GM18508 (cell line): Measurements from ENCODE around the gene MARK2.

ENCODE experiments used
- ATAC-seq: cut with Tn5 transposase; IDR thresholded peaks from one replicate; pipeline ENCODE4 v1.9.1; 2021; ENCODE audit warnings: moderate number of reproducible peaks; ENCODE audit not compliant: insufficient read depth, unreplicated experiment

The MARK2 gene

DNA sequence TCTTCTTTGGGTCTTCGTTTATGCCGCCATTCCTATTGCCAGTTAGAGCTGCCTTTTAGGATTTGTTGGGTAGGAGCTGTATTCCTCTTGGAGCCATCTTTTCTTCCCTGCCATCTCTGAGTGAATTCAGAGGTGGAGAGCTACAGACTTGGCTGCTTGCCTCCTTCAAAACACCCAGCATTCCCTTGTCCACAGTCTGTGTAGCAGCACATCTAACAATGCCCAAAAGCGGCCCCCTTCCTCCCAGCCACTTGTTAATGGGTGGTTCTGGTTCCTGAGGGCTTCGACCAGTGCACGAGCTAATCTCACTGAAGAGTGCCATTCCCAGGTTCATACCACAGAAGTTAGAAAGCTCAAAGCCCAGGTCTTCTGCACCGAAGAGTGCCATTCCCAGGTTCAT is 37.7 kb downstream of the MARK2 start:
- no peak for ATAC-seq

- ATAC-seq, result no peak
These were observed 38.8 kb downstream of the MARK2 start for GRCh38 chr11:63877658-63878241.

- ATAC-seq, result no peak
These were observed 40.9 kb downstream of the MARK2 start for GRCh38 chr11:63879598-63880402.

DNA sequence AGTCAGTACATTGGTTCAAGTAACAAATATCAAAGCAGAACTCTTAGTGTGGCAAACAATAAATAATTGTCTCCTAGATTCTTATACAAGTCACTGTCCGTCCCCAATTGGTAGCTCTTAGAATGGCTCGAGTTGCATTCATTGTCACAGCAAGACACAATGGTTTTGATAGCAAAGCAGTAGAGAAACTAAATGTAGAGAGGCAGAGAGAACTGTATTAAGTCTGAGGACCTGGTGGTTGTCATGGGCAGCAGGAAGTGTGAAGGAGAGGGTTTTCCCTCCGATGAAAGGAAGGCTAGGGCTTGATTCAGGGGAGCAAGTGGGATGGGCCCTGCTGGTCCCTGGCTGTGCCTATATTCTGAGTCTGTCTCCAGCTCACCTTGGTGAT is 41.5 kb downstream of the MARK2 start:
- no peak for ATAC-seq

DNA sequence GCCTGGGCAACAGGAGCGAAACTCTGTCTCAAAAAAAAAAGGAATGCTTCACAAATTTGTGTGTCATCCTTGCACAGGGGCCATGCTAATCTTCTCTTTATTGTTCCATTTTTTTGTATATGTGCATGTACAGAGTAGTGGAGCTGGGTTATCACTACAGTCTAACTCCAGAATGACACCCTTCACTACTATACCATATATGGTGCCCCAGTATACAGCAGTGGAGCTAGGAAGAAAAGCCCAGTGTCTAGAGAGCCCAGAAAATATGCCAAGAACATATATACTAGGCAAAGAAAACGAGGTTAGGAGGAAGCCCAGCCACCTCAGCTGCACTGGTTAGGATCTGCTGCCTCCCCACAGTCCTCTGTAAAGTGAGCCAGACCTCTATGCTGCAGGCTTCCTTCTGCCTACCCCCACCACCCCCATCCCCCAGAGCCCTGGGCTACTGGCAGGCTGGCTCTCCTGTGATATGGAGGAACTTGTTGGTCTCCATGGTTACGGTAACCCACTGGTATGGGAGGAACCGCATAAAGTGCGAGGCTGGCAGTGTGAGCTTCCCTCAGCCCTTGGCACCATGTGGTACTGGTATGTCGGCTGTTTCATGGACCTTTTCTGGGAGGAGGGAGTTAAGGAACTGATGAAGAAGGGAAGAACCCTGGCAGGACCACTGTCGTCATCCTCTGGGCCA is 43.8 kb downstream of the MARK2 start:
- no peak for ATAC-seq

DNA sequence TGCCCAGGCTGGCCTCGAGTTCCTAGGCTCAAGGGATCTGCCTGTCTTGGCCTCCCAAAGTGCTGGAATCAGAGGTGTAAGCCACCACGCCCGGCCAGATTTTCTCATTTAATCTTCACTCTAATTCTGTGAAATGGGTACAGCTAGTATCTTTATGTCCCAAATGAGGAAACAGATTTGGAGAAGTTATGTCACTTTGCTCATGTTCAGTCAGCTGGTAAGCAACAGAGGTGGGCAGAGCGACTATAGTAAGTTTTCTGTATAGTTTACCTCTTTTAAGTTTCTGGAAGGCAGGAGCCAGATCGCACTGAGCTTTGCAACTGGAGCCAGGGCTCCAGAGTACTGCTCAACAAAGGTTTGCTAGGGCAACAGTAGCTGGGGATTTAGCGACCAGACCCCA is 44.9 kb downstream of the MARK2 start:
- ATAC-seq, result no peak

GRCh38 chr11:63884196-63884932 is 45.5 kb downstream of the MARK2 start:
- ATAC-seq, result no peak

DNA sequence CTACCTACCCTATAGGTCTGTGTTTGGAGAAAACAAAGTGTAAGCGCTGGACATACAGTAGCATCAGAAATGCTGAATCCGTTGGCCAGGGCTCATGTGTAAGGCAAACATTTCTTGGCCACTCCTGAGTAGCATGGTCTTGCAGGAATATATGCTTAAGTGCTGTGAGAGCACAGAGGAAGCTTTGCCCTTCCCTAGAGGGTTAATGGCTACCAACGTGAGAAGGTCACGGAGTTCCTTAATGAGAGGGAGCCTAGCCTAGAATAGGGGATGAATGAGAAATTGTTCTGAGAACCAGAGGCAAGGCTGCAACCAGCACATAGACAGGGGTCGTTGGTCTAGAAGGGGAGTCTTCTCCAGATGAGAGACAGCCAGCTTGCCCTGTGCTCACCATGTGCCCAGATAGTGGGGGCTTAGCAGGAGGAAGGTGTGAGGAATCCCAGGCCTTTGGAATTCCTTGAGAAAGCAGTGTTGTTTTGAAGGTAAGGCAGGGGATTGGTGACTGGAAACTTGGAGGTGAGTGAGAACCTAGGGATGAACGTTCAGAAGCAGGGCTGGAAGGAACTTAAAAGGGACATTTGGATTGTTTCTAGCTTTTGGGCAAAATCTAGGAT is 48.6 kb downstream of the MARK2 start:
- no peak for ATAC-seq

- no peak for ATAC-seq
These were observed 49.5 kb downstream of the MARK2 start for GRCh38 chr11:63888170-63889086.

DNA sequence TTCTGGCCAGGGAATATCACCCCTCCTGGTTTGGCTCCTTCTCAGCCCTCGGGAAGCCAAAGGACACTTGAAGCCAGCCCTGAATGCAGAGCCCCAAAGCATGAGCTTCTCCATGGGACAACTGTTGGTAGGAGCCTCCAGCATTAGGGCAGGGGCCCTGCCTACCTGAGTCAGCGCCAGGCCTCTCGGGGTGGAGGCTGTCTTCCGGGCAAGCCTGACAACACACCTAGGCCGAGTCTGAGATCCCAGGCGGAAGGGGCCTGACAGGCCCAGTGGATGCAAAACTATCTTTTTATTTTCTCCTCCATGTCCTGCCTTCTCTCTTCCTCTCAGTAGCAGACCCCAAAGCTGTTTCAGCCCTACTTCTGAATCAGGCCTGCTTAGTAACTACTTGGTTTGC is 50.4 kb downstream of the MARK2 start:
- ATAC-seq, result no peak

DNA sequence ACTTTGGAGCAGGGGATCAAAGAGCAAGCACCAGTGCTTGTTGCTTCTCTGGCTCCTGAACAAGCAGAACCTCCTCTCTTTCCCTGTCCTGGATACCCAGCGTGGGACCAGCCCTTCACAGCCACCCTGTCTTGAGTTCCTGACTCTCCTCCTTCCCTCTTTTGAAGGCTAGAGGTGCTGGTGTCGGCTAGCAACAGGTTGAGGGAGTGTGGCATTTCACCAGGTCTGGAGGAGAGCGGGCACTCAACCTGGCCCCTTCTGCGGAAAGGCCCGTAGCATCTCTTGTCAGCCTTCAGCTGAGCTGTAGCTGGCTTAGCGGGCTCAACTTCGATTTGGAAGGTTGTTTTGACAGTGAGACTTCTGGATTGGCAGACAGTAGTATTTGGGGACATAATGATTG is 51.5 kb downstream of the MARK2 start:
- no peak for ATAC-seq

GRCh38 chr11:63892228-63892627 is 53.3 kb downstream of the MARK2 start:
- no peak for ATAC-seq

DNA sequence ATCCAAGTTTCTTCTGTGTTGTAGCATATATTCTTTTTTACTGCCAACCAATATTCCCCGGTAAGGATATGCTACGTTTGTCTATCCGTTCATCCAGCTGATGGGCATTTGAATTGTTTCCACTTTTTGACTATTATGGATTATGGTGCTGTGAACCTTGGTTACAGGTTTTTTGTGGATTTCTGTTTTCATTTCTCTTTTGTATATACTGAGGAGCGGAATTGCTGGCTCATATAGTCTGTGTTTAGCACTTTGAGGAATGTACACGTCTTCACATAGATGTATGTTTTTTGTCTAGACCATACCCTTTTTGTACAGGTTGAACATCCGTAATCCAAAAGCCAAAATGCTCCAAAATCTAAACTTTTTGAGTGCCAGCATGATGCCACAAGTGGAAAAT is 54.4 kb downstream of the MARK2 start:
- no peak for ATAC-seq

- ATAC-seq, result no peak
These were observed 57.2 kb downstream of the MARK2 start for GRCh38 chr11:63896071-63896470.

DNA sequence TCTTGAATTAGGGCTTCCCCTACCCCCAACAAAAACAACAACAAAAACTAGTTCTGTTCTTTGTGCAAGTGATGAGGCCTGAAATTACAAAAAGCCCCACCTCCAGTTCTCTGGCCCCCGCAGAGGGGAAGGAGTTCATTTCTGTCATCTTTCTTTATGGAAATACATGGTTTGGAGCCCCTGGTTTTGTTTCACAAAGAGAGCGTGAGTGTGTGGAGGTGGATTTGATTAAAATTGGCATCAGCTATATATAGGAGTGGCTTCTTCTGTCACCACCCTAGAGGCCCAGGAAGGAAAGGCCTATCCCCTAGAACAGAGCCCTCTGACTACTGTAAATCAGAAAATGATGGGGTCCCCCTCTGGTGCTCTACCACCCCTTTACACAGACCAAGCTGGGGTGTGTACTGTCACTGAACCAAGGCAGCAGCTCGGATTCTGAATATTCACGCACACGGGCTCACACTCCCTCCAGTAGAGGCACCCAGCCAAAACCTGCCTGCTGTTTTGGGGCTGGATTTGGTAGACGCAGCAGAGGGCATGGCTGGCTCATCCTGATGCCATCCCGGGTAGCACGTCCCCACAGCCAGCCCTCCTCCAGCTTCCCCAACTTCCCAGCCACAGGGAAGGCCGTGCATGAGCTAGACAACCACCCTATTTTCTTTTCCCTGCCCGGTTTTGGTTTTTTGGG is 58.7 kb downstream of the MARK2 start:
- no peak for ATAC-seq

DNA sequence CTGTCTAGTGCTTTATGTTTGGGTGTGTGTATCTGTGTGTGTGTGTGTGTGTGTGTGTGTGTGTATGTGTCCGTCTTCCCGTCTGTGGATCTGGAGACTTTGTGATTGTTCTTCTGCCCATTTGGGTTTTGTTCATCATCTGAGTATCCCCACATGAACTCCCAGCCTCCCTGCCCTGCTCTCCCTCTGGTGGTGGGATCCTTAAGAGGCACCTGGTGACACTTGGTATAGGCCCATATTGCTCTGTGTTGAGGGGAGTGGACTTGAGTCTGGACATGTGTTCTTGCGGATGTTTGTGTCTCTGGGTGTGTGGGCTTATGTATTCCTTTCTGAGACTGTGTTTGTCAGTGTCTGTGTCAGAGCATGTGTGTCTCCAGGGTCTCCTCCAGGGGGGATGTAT is 62.8 kb downstream of the MARK2 start:
- no peak for ATAC-seq

DNA sequence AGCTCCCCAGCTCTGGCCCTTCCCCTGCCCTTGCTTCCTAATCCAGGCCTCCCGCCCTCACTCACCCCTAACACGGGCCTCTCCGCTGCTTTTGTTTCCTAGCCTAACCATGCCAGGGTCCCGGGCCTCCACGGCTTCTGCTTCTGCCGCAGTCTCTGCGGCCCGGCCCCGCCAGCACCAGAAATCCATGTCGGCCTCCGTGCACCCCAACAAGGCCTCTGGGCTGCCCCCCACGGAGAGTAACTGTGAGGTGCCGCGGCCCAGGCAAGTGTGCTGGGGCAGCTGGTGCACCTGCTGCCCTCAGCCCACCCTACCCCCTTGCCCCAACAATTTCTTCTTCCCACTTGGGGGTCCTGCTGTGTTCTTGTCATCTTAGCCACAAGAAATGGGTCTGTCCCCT is 65.0 kb downstream of the MARK2 start:
- ATAC-seq, result no peak

- no peak for ATAC-seq
These were observed 65.8 kb downstream of the MARK2 start for GRCh38 chr11:63904743-63905142.

DNA sequence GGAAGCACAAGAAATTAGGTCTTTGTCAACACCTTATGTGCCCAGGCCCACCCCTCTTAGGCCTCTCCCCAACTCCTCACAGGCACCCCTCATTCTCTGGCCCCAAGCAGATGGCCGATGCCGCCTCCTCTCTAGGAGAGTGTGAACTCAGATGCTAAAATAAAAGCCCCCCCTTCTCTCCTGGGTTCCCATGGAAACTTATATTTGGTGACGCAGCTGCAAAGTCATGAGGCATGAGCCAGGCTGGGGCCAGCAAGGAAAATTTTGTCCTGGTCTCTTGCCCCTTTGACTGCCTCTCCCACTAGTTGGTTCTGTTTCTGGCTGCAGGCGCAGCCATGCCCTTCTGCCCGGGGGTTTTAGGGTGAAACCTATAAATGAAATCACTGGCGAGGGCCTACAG is 66.3 kb downstream of the MARK2 start:
- ATAC-seq, result no peak
